Gastrocnemius medialis (tissue), 4 donors: ENCODE results near the gene SLC38A8.

ENCODE experiments used
- CTCF ChIP-seq, 5 experiments: fragments of 450-650 bp in 3 of 5; fragments of 200-600 bp in 2 of 5; sonication (generic) in 2 of 5; IDR thresholded peaks in 4 of 5; conservative IDR thresholded peaks in 1 of 5; 1 replicate in 4 of 5; 2 replicates in 1 of 5; pipeline ENCODE4 v1.5.1; 2016 to 2019; ENCODE audit warnings: antibody characterized with exemption in 5 of 5, mild to moderate bottlenecking in 3 of 5, moderate library complexity in 3 of 5
- POLR2A ChIP-seq, 2 donors: fragments of 450-650 bp; IDR thresholded peaks; one replicate each; pipeline ENCODE4 v1.6.1; 2017; ENCODE audit warnings: antibody characterized with exemption in 2 of 2, mild to moderate bottlenecking in 2 of 2, moderate library complexity in 2 of 2

GRCh38 chr16:84071121-84071520, 28.5 kb upstream of the SLC38A8 start:
- no peak for TF ChIP-seq CTCF (IDR thresholded peaks at IDR 0.05 in 4 of 5, conservative IDR thresholded peaks at IDR 0.05 in 1 of 5)
- no peak for TF ChIP-seq POLR2A (IDR thresholded peaks at IDR 0.05)
